ENCODE data around the gene ZNF260. TPM values are rescaled to one million over a fixed set of nuclear protein-coding genes. Genes with fewer than 3 reads are reported as not detected.

The ZNF260 gene
- total and polyA plus RNA-seq, 2 of the 13 experiments (the other 11 are each of a cell fraction or from before 2014, with no cell fraction given), result 2.8 to 10.5 TPM

DNA sequence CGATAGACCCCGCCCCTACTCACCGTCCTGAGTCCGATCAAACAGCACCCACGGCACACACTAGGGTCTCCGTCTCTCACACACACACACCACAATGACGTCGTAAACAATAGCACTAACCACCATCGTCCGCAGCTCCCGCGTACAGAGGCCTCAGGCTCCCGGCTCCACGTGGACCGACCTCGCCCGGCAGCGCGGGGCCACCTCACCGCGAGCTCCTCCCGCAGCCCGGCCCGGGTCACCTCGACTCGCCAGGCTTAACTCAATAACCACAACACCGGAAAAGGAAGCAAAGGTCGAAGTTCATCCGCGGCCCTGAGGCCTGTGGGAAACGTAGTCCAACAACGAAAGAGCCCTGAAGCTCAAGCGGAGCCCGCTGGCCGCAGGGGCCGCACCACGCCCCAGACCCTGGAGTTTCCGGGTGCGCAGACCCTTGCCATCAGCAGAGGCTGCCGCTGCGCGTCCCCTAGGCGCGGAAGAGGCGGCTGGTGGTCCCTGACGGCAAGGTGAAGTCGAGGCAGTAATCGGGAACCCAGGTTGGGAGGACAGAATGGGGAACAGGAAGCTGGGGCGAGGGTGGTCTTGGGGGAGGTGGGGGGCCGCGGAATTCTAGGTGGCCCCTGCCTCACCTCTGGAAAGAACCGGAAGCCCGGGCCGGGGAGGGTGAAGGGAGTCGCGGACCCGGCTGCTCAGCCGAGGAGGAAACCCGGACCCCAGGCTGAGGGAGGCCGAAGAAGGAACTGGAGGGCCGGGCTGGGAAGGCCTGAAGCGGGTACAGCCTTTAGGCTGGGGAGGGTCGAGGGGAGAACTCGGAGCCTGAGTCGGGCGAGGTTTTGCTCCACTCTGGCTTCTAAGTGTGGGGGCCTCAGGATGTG lies 45.2 kb upstream of the ZNF260 start, which contains the start of gene ZNF529 (continued):
- TF ChIP-seq, protein P1, sequence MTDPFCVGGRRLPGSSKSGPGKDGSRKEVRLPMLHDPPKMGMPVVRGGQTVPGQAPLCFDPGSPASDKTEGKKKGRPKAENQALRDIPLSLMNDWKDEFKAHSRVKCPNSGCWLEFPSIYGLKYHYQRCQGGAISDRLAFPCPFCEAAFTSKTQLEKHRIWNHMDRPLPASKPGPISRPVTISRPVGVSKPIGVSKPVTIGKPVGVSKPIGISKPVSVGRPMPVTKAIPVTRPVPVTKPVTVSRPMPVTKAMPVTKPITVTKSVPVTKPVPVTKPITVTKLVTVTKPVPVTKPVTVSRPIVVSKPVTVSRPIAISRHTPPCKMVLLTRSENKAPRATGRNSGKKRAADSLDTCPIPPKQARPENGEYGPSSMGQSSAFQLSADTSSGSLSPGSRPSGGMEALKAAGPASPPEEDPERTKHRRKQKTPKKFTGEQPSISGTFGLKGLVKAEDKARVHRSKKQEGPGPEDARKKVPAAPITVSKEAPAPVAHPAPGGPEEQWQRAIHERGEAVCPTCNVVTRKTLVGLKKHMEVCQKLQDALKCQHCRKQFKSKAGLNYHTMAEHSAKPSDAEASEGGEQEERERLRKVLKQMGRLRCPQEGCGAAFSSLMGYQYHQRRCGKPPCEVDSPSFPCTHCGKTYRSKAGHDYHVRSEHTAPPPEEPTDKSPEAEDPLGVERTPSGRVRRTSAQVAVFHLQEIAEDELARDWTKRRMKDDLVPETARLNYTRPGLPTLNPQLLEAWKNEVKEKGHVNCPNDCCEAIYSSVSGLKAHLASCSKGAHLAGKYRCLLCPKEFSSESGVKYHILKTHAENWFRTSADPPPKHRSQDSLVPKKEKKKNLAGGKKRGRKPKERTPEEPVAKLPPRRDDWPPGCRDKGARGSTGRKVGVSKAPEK (CRISPR knock-in tag; IDR thresholded peaks at IDR 0.05; ENCODE audit: borderline replicate concordance), result no peak
- no peak for TF ChIP-seq CEBPB (IDR thresholded peaks at IDR 0.05; ENCODE audit: borderline replicate concordance, low read depth, low read length)
- TF ChIP-seq HES4 (CRISPR knock-in tag; IDR thresholded peaks at IDR 0.05; ENCODE audit: borderline replicate concordance), result no peak
- TF ChIP-seq, protein P2, sequence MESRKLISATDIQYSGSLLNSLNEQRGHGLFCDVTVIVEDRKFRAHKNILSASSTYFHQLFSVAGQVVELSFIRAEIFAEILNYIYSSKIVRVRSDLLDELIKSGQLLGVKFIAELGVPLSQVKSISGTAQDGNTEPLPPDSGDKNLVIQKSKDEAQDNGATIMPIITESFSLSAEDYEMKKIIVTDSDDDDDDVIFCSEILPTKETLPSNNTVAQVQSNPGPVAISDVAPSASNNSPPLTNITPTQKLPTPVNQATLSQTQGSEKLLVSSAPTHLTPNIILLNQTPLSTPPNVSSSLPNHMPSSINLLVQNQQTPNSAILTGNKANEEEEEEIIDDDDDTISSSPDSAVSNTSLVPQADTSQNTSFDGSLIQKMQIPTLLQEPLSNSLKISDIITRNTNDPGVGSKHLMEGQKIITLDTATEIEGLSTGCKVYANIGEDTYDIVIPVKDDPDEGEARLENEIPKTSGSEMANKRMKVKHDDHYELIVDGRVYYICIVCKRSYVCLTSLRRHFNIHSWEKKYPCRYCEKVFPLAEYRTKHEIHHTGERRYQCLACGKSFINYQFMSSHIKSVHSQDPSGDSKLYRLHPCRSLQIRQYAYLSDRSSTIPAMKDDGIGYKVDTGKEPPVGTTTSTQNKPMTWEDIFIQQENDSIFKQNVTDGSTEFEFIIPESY (CRISPR knock-in tag; IDR thresholded peaks at IDR 0.05), result no peak; the same call in 1 of the 2 replicates
- no peak for TF ChIP-seq FIP1L1 (IDR thresholded peaks at IDR 0.05; ENCODE audit: borderline replicate concordance, insufficient read depth, low read depth, low read length)
- TF ChIP-seq ZNF468 (CRISPR knock-in tag; IDR thresholded peaks at IDR 0.05), result no peak
- TF ChIP-seq, protein P3, sequence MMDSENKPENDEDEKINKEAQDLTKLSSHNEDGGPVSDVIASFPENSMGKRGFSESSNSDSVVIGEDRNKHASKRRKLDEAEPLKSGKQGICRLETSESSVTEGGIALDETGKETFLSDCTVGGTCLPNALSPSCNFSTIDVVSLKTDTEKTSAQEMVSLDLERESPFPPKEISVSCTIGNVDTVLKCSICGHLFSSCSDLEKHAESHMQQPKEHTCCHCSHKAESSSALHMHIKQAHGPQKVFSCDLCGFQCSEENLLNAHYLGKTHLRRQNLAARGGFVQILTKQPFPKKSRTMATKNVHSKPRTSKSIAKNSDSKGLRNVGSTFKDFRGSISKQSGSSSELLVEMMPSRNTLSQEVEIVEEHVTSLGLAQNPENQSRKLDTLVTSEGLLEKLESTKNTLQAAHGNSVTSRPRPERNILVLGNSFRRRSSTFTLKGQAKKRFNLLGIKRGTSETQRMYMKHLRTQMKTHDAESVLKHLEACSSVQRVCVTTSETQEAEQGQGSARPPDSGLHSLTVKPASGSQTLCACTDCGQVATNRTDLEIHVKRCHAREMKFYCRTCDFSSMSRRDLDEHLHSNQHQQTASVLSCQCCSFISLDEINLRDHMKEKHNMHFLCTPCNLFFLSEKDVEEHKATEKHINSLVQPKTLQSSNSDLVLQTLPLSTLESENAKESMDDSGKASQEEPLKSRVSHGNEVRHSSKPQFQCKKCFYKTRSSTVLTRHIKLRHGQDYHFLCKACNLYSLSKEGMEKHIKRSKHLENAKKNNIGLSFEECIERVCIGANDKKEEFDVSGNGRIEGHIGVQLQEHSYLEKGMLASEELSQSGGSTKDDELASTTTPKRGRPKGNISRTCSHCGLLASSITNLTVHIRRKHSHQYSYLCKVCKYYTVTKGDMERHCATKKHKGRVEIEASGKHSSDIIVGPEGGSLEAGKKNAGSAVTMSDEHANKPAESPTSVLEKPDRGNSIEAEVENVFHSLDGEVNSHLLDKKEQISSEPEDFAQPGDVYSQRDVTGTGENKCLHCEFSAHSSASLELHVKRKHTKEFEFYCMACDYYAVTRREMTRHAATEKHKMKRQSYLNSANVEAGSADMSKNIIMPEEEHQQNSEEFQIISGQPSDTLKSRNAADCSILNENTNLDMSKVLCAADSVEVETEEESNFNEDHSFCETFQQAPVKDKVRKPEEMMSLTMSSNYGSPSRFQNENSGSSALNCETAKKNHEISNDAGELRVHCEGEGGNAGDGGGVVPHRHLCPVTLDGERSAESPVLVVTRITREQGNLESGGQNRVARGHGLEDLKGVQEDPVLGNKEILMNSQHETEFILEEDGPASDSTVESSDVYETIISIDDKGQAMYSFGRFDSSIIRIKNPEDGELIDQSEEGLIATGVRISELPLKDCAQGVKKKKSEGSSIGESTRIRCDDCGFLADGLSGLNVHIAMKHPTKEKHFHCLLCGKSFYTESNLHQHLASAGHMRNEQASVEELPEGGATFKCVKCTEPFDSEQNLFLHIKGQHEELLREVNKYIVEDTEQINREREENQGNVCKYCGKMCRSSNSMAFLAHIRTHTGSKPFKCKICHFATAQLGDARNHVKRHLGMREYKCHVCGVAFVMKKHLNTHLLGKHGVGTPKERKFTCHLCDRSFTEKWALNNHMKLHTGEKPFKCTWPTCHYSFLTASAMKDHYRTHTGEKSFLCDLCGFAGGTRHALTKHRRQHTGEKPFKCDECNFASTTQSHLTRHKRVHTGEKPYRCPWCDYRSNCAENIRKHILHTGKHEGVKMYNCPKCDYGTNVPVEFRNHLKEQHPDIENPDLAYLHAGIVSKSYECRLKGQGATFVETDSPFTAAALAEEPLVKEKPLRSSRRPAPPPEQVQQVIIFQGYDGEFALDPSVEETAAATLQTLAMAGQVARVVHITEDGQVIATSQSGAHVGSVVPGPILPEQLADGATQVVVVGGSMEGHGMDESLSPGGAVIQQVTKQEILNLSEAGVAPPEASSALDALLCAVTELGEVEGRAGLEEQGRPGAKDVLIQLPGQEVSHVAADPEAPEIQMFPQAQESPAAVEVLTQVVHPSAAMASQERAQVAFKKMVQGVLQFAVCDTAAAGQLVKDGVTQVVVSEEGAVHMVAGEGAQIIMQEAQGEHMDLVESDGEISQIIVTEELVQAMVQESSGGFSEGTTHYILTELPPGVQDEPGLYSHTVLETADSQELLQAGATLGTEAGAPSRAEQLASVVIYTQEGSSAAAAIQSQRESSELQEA (CRISPR knock-in tag; IDR thresholded peaks at IDR 0.05; ENCODE audit: not compliant biosample characterization), result peak; percentile 32
- TF ChIP-seq, protein P4, sequence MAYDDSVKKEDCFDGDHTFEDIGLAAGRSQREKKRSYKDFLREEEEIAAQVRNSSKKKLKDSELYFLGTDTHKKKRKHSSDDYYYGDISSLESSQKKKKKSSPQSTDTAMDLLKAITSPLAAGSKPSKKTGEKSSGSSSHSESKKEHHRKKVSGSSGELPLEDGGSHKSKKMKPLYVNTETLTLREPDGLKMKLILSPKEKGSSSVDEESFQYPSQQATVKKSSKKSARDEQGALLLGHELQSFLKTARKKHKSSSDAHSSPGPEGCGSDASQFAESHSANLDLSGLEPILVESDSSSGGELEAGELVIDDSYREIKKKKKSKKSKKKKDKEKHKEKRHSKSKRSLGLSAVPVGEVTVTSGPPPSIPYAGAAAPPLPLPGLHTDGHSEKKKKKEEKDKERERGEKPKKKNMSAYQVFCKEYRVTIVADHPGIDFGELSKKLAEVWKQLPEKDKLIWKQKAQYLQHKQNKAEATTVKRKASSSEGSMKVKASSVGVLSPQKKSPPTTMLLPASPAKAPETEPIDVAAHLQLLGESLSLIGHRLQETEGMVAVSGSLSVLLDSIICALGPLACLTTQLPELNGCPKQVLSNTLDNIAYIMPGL (CRISPR knock-in tag; IDR thresholded peaks at IDR 0.05; ENCODE audit: borderline replicate concordance in 1 of 2, low read depth in 1 of 2), result peak in 1 of 2 experiments; percentile 19; a peak in 1 of 4 replicates
- peak; percentile 79 for TF ChIP-seq HNRNPLL (IDR thresholded peaks at IDR 0.05; ENCODE audit: low read depth, low read length, poor library complexity, severe bottlenecking)

Measured in HepG2 (cell line).